NB4 (cell line): ENCODE data around the gene SPDYE17.
"Not testable (repeated sequence)": the region's sequence is repeated elsewhere in the genome, so short reads cannot be mapped to it uniquely, and the experiment has no call there.

Experiments
- CTCF ChIP-seq: IDR thresholded peaks from one replicate; pipeline ENCODE4 v1.5.1; 2012; ENCODE audit warnings: low read depth, low read length
- MAX ChIP-seq: IDR thresholded peaks from 2 replicates; pipeline ENCODE4 v1.6.1; 2011; ENCODE audit warnings: low read depth, low read length

DNA sequence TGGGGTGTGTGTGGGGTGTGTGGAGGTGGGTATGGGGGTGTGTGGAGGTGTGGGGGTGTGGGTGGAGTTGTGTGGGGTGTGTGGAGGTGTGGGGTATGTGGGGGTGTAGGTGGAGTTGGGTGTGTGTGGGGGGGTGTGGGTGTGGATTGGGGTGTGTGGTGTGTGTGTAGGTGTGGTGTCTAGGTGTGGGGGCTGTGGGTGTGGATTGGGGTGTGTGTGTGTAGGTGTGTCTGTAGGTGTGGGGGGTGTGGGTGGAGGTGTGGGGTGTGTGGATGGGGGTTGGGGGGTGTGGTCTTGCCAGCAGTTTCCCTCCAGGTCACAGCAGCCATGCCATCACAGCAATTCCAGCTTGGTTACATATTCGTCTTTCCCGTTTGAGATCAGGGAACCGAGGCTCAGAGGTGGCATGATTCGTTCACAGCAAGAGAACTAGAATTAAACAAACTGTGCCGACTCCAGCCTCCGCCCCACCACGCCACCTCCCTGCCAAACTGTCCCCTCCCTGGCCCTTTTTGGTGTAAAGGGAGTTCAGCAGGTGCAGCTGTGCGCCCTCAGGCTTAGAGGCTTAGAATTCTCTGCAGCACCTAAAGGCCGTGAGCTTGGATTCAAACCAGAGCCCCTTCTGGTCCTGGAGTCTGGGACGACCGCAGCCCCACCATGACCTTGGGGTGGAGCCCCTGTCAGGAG is 33.3 kb downstream of the SPDYE17 start:
- not testable (repeated sequence) for TF ChIP-seq CTCF, MAX
